GM11168 (cell line): Measurements from ENCODE around the gene CHRD.
"Not testable (repeated sequence)": the region's sequence is repeated elsewhere in the genome, so short reads cannot be mapped to it uniquely, and the experiment has no call there.

Experiments used
- in situ Hi-C: fragments of 300-500 bp; cut with MboI; formaldehyde crosslinking; loops from one replicate; pipeline ENCODE4 v1.12.0; 2022; ENCODE audit warnings: low sequenced_read_pairs; ENCODE audit not compliant: unreplicated experiment

CHRD gene

DNA sequence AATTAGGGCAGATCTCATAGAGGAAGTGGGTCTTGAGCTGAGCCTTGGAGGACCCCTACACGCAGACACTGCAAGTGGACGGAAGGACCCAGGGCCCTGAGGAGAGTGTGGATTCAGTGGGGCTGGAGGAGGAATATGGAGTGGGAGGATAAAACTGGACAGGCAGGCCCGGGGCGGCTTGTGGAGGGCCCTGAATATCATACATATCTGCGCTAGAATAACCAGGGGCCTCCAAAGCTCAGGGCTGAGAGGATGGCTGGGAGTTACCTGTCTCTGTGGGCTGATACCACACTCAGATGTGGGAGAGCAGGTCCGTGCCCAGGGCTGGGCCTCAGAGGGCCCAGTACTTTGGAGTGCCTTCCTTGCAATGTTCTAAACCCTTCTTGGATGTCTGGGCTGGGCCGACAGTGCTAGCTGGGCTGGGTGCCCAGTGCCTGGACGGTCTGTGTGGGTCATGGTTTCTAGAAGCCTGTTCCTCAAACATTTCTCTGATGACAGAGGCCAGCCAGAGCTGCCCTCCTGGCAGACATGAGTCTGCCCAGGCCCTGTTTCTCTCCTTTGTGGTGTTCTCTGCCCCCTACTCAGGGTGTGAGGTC lies 29.6 kb downstream of the CHRD start:
- in situ Hi-C loops: no loop called here

DNA sequence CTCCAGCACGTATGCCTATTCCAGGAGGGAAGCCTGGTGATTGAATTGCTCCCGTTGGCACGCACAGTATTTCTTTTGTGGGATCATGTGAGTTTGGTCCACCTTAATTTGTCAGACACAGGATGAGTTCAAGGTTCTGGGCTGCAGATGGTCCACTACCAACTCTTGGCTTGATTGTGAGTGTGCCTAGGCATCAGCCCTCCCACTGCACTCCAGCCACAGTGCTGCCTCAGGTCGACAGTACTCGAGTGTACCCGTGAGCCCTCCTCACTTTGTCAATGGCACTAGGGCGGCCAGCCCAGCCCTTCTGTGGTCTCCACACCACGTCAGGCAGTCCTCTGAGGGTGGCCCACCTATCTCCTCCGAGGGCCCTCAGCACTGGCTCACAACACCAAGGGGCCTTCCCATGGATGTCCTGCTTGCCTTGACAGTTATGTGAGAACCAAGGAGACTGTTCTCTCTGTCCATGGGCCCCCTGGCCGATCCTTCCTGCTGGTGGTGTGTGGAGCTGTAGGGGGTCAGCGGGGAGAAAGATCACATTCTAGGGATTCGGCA lies 30.2 kb downstream of the CHRD start:
- in situ Hi-C loops: loop anchor here (10.0 kb wide), 1 partner anchor 95 kb away; no protein-coding TSS in a partner anchor

DNA sequence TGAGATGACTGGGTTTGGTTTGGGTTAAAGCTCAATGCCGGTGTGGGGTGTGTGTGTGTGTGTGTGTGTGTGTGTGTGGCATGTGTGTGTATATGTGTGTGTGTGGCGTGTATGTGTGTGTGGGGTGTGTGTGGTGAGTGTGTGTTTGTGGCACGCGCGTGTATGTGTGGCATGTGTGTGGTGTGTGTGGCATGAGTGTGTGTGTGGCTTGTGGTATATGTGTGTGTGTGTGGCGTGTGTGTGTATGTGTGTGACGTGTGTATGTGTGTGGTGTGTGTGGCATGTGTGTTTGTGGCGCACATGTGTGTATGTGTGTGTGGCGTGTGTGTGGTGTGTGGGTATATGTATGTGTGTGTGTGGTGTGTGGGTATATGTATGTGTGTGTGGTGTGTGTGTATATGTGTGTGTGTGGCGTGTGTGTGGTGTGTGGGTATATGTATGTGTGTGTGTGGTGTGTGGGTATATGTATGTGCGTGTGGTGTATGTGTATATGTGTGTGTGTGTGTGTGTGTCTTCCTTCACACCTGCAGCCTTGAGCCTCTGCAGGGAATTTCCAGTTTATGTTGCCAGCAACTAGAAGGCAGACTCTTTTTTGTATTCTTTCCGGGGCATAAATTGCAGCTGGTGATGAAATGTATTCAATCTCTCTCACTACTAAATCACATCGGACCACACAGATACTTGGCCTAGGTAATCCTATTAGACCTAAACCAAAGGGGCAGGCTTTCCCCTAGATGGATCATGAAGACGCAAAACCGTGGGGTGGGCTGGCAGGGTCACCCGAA lies 34.8 kb downstream of the CHRD start:
- in situ Hi-C loops: loop anchor here (10.0 kb wide), 1 partner anchor 90 kb away; no protein-coding TSS in a partner anchor

DNA sequence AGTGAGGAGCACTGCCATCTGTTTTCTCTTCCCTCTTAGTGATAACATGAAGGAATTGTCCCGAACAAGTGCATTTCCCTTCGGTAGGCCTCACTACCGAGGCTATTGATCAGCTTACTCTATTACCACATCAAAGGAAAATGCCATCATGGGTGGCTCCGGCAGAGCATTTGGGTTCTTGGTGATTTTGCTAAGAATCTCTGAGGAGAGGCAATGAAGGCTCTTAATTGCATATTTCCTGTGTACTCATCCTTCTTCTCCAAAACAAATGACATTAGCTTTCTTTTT lies 35.3 kb downstream of the CHRD start:
- in situ Hi-C loops: loop anchor here (10.0 kb wide), 1 partner anchor 90 kb away; no protein-coding TSS in a partner anchor

DNA sequence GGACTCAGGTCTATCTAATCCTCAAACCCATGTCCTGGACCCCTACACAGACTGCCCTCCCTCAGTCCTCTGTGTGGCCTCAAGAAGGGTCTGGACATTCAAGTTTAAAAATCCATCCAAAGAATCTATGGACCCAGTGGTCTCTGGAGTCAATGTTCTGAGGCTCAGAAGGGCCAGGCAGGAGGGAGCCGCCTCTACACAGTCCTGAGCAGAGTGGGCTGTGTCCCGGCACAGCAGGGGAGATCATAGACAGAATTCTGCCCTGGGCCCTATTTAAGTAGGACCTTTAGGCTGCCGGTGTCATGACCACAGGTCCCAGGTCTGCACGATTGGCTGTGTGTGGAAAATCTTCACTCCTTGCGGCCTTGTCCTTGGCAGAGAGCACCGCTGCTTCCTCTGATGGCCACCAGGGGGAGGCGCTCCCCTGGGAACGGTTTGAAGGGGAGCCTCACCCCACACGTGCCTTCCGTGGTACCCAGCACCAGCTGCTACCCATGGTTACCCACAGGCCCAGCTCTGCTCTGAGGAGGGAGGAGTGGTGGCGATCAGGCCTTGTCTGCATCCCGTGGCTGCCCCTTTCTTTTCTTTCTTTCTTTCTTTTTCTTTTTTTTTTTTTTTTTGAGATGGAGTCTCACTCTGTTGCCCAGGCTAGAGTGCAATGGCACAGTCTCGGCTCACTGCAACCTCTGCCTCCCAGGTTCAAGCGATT lies 37.9 kb downstream of the CHRD start:
- in situ Hi-C loops: loop anchor here (10.0 kb wide), 1 partner anchor 87 kb away; no protein-coding TSS in a partner anchor

DNA sequence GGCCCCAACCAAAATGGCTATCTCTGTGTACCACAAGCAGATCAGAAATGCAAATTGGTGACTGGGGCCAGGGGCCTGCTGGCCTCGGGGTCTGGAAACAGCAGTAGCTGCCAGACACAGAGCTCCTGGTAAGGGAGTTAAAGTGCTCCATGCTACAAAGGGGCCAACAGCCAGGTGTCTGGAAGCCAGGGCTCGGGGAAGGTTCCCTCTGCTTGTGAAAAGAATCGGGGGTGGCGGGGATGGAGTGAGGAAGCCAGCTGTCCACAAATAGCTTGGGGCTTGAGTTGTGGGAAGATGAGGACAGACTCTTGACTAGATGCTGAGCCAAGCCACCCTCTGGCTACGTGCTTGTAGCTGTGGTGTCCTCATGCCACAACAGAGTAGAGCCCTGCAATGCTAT lies 39.3 kb downstream of the CHRD start:
- in situ Hi-C loops: loop anchor here (10.0 kb wide), 1 partner anchor 86 kb away; no protein-coding TSS in a partner anchor

DNA sequence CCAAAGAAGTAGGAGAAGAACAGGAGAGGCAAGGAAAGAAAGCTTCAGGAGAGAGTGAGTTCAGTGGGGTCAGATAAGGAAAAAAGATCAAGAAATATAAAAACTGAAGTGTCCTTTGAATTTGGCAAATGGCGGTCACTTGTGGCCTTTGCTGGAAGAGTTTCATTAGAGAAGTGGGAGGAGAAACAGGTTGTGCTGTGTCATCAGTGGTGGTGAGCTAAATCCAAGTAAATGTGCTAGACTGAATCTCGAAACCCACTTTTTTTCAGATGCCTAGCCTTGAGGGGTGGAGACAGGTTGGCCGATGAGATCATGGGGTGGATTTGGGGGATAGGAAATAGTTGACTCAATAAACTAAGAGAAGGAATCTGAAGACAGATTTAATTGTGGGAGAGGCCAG lies 43.7 kb downstream of the CHRD start:
- in situ Hi-C loops: no loop called here

DNA sequence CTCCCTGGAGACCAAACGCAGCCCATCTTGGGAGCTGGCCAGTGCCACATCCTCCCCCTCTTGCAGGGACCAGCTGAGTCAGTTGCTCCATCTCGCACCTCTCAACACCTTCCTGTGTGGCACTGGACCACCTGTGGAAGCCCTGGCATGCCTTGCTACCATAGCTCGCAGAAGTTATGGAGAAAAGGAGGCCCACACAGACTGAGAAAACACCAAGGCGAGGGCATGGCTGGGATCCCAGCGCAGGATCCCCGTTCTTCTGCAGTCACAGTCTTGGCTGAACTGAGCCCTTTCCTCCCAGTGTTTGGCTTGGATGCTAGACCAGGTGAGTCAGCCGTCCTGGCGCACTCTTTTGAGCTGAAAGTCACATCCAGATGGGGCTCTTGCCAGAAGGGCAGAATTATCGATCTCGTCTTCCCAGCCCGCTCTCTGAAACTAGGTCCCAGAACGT lies 46.9 kb downstream of the CHRD start:
- in situ Hi-C loops: no loop called here

DNA sequence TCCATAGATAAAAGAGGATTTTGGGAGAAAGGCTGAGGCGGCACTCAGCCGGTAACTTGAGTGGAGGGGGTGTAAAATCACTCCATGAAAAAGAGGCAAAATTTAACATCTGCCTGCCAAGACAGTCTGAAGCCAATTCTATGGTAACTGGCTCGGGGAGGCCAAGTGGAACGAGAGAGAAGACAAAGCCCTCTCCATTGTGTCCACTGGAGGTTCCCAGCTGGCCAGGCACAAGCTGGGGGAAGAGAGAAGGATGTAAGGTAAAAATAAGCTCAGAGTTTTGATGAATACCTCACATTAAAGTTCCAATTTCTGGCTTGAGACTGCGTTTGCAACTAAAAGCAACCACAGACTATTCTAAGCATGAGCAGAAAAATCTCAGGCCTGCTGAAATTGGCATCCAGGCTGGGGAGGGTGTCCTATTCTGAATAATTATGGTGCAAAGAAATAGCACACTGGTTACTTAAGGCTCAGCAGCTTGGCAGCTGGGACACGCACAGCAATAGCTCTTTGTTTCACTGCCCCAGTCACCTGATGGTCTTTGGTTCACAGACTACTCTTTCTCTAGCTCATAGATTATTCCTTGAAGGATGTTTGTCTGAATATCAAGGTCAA lies 48.8 kb downstream of the CHRD start:
- in situ Hi-C loops: no loop called here

DNA sequence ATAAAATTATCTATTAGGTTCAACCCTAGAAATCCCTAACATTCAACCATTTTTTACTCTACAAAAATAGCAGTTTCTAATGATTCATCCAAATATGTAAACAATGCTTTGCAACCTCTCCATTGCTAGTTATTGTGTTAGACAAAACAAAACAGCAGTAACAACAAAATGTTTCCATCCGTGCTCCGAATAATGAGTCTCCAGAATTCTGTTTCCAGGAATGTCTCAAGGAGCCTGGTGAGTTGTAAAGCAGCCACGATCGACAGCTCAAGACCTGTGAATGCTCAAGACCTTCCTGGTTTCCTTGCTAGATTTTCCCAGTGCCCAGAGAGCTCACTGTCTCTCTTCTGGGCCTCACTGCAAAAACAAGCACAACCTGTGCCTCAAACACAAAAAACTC lies 49.9 kb downstream of the CHRD start:
- in situ Hi-C loops: no loop called here

DNA sequence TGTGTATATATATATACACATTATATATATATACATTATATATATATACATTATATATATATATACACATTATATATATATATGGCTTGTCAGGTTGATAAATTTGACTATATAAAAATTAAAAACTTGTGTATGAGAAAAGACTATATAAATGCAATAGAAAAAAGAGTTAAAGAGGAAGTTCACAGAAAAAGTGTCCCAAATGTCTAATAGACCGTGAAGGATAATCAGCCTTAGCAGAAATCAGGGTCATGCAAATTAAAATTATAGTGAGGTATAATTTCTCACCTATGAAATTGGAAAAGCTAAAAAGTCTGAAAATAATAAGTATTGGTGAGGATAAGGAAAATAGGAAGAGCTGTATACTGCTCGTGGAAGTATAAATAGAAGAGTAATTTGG lies 51.1 kb downstream of the CHRD start:
- in situ Hi-C loops: no loop called here

DNA sequence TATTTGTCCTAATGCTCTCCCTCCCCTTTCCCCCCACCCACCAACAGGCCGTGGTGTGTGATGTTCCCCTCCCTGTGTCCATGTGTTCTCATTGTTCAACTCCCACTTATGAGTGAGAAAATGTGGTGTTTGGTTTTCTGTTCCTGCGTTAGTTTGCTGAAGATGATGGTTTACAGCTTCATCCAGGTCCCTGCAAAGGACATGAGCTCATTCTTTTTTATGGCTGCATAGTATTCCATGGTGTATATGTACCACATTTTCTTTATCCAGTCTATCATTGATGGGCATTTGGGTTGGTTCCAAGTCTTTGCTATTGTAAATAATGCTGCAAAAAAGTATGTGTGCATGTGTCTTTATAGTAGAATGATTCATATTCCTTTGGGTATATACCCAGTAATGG lies 53.3 kb downstream of the CHRD start:
- in situ Hi-C loops: not testable (repeated sequence)

DNA sequence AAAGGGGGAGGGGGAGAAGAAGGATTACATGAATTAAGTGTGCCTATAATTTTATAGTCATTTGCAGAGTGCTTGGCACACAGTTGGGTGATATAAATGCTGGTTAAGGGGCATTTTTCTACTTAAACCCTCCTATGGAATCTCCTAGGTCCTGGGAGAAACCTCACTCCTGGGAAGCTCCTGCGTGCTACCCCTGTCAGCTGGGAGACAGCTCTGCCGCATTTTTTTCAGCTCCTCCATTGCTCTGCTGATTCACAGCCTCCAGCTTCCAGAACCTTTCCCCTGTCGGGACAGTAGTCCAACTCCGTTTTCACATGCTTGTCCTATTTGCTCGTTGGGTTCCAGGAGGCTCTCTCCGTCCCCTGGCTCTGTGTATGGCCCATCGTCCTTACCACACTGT lies 59.2 kb downstream of the CHRD start:
- in situ Hi-C loops: no loop called here
